ENCODE results near the gene SLC8A1.
A peak's percentile ranks its signal among the peaks of the same experiment; 100 is the strongest.

Gene SLC8A1

GRCh38 chr2:40435426-40436092 lies 16.3 kb downstream of the SLC8A1 start:
- no peak for TF ChIP-seq CTCF (IDR thresholded peaks at IDR 0.05; ENCODE audit: low read depth, low read length)
- DNase-seq (ENCODE audit: extremely low read depth, low read depth) = no peak

- TF ChIP-seq CTCF (IDR thresholded peaks at IDR 0.05; ENCODE audit: low read depth, low read length) = no peak
- DNase-seq (ENCODE audit: extremely low read depth, low read depth) = peak; percentile 91
Observed at GRCh38 chr2:40434731-40435271, 17.1 kb downstream of the SLC8A1 start.

- DNase-seq (ENCODE audit: extremely low read depth, low read depth) = no peak
- no peak for TF ChIP-seq CTCF (IDR thresholded peaks at IDR 0.05; ENCODE audit: low read depth, low read length)
Observed at GRCh38 chr2:40433736-40434135, 18.2 kb downstream of the SLC8A1 start.

GRCh38 chr2:40432921-40433483 lies 18.9 kb downstream of the SLC8A1 start:
- no peak for DNase-seq (ENCODE audit: extremely low read depth, low read depth)
- TF ChIP-seq CTCF (IDR thresholded peaks at IDR 0.05; ENCODE audit: low read depth, low read length) = no peak

GRCh38 chr2:40431600-40431955 lies 20.3 kb downstream of the SLC8A1 start:
- no peak for TF ChIP-seq CTCF (IDR thresholded peaks at IDR 0.05; ENCODE audit: low read depth, low read length)
- peak; percentile 58 for DNase-seq (ENCODE audit: extremely low read depth, low read depth)

- DNase-seq (ENCODE audit: extremely low read depth, low read depth) = no peak
- no peak for TF ChIP-seq CTCF (IDR thresholded peaks at IDR 0.05; ENCODE audit: low read depth, low read length)
Observed at GRCh38 chr2:40430776-40431599, 20.9 kb downstream of the SLC8A1 start.

GRCh38 chr2:40428439-40428838 lies 23.5 kb downstream of the SLC8A1 start:
- no peak for DNase-seq (ENCODE audit: extremely low read depth, low read depth)
- TF ChIP-seq CTCF (IDR thresholded peaks at IDR 0.05; ENCODE audit: low read depth, low read length) = no peak

Data from AG09319 (cell line).